ENCODE results near the gene GUCD1. TPM values are rescaled to one million over a fixed set of nuclear protein-coding genes. Genes with fewer than 3 reads are reported as not detected.

GUCD1 gene
- total RNA-seq, 2 experiments from 2014 or later: 109 to 124 TPM

DNA sequence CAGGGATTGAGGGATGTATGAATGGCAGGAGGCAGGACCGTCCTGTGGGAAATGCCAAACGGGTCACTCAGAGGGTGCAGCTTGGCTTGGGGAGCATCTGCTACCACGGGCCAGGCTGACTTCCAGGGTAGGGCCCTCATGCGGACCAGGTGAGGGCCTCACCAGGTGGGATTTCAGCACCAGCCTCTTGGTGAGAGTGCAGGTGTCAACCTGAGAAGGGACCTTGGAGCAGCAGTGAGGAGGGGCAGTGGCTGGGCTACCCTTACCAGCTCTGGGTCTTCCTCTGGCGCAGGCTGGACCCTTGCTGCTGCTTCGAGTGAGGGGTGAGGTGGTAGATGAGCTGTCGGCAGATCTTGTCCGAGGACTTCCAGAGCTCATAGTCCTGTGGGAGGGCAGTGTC is 33.0 kb upstream of the GUCD1 start:
- no peak for ATAC-seq
- intact Hi-C loops (cut with DNase I, micrococcal nuclease): no loop called here
- no peak for DNase-seq
- H3K36me3 Mint-ChIP-seq (ENCODE audit: low read depth): no peaks in the 10 kb centered on the region
- no peak overlapping the region for H3K27ac Mint-ChIP-seq
- H3K4me3 Mint-ChIP-seq: no peak overlapping the region
- peaks cover 4% of the 10 kb centered on the region for H3K4me1 Mint-ChIP-seq
- H3K9me3 Mint-ChIP-seq (ENCODE audit: low read depth): no peaks in the 10 kb centered on the region
- ChIA-PET POLR2A (no interaction called here), CTCF (no interaction called here)
- H3K27me3 Mint-ChIP-seq: peaks cover 8% of the 10 kb centered on the region

DNA sequence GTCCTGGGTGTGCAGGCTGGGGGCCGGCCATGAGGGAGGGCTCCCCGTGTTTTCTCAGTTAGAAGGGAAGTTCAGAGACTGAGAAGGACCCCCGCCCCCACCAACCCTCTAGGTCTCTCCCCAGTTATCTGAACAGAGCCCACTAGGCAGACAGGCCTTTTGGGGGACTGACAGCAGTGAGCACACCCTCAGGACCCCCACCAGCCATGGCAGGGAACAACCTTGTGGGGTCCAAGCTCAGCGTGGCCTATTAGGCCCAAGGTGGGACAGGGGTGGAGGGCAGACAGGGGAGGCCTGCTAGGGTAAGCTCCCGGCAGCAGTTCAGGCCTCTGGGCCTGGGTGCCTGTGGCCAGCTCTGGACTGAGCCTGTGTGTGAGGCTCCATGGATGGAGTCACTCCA is 32.3 kb upstream of the GUCD1 start:
- no peak overlapping the region for H3K4me3 Mint-ChIP-seq
- intact Hi-C loops (cut with DNase I, micrococcal nuclease): no loop called here
- H3K9me3 Mint-ChIP-seq (ENCODE audit: low read depth): no peaks in the 10 kb centered on the region
- H3K36me3 Mint-ChIP-seq (ENCODE audit: low read depth): no peaks in the 10 kb centered on the region
- DNase-seq (no peak), ATAC-seq (no peak)
- H3K4me1 Mint-ChIP-seq: peaks cover 1% of the 10 kb centered on the region
- POLR2A ChIA-PET: no interaction called here
- CTCF ChIA-PET: no interaction called here
- no peak overlapping the region for H3K27ac Mint-ChIP-seq
- H3K27me3 Mint-ChIP-seq: peaks cover 6% of the 10 kb centered on the region

DNA sequence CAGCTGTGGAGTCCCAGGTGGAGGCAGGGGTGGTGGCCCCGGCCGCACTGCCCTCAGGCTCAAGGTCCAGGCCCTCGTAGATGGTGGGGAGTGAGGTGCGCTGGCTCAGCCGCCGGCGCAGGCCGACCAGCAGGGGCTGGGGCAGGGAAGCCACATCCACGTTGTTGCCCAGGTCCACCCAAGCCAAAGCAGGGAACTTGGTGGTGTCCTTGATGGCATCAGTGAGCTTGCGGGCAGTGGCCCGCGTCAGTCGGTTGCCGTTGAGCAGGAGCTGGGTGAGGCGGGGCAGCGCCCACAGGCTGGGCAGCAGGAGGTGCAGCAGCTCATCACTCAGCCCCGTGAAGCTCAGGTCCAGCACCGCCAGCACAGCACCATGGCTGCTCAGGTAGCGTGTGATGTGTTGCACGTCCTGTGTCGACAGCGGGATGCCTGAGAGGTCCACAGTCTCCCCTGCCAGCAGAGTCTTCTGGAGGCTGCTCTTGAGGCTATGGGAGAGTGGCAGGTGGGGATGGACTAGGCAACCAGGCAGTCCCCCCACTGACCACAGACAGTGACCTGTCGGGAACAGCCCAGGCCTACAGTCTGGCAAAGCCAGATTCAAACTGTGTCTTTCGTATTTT is 31.1 kb upstream of the GUCD1 start:
- CTCF ChIA-PET: no interaction called here
- Mint-ChIP-seq H3K9me3 (ENCODE audit: low read depth) (no peaks in the 10 kb centered on the region), H3K27ac (no peak overlapping the region), H3K36me3 (ENCODE audit: low read depth) (no peaks in the 10 kb centered on the region), H3K4me1 (no peaks in the 10 kb centered on the region), H3K27me3 (peaks cover 3% of the 10 kb centered on the region), H3K4me3 (no peak overlapping the region)
- POLR2A ChIA-PET: no interaction called here
- no peak for ATAC-seq
- intact Hi-C loops (cut with DNase I, micrococcal nuclease): no loop called here
- no peak for DNase-seq

DNA sequence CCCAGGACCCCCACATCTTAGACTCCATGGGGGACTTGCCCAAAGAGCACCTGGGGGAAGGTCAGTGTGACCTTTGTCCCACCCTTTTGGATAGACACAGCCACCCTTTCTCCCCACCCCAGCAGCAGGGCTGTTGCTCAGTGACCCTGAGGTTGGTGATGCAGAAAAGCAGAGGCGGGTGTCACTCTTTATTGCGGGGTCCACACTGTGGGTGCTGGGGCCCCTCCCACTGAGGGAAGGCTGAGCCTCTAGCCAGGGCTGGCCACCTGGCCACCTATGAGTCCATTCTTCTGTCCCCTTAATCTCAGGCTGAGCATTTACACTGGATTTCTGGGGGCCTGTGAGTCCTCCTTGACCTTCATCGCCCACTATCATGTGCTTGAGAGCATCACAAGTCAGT is 30.5 kb upstream of the GUCD1 start:
- ATAC-seq (no peak), DNase-seq (no peak)
- no peaks in the 10 kb centered on the region for H3K4me1 Mint-ChIP-seq
- H3K27ac Mint-ChIP-seq: no peak overlapping the region
- ChIA-PET CTCF (no interaction called here), POLR2A (no interaction called here)
- no peaks in the 10 kb centered on the region for H3K36me3 Mint-ChIP-seq (ENCODE audit: low read depth)
- H3K27me3 Mint-ChIP-seq: peaks cover under 1% of the 10 kb centered on the region
- H3K4me3 Mint-ChIP-seq: no peak overlapping the region
- no peaks in the 10 kb centered on the region for H3K9me3 Mint-ChIP-seq (ENCODE audit: low read depth)
- intact Hi-C loops (cut with DNase I, micrococcal nuclease): no loop called here

DNA sequence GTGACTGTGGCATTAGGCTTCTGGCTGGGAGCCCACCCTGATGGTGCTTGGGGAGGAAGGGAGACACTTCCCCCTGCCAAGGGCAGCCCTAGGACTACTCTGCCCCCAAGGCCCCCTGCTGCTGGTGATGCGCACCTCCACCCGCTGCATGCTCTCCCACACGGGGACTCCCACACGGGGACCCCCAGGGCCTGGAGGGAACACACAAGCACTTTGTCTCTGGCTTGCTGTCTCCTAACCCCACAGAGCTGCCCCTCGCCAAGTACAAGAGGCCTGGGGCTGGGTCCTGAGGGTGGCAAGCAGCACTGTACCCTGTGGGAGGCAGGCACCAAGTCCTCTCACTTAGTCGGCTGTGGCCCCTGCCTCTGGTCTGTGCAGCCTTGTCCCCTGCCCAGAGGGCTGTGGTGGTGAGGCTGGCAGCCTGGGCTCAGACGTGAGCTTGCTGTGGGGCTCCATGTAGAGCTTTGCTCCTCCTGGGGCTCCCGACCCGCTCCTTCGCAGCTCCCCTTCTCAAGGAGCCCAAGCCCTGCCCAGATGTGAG is 30.0 kb upstream of the GUCD1 start:
- no peak for ATAC-seq
- H3K27ac Mint-ChIP-seq: no peak overlapping the region
- no peak for DNase-seq
- H3K4me3 Mint-ChIP-seq: no peak overlapping the region
- intact Hi-C loops (cut with DNase I, micrococcal nuclease): no loop called here
- ChIA-PET POLR2A (no interaction called here), CTCF (no interaction called here)
- no peaks in the 10 kb centered on the region for H3K9me3 Mint-ChIP-seq (ENCODE audit: low read depth)
- H3K36me3 Mint-ChIP-seq (ENCODE audit: low read depth): no peaks in the 10 kb centered on the region
- H3K4me1 Mint-ChIP-seq: no peaks in the 10 kb centered on the region
- no peaks in the 10 kb centered on the region for H3K27me3 Mint-ChIP-seq

DNA sequence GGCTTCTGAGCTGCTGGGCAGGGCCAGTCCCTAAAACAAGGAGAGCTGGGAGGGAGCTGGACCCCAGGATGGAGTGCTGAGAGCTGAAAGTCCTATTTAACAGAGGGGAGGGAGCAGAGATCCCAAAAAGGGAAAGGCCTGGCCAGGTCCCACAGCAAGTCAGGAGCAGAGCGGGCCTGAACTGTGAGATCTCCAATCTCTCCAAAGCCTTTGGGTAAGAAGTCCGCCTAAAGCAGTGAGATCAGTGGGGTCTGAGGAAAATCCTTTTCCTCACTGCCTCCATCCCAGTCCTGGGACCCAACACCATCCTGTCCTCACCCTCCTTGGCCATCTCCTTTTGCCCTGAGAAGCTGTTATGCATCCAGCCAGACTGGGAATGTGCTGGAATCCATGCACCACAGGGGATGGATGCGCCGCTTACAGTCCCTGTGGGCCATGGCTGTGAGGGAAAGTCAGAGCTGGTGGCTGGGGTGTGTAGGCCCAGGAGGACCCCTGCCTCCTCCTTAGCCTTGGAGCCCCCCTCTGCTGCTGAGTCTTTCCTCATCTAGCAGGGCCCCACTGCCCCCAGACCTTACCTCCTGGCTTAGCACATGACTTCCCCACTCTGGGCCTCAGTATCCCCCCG is 29.3 kb upstream of the GUCD1 start:
- Mint-ChIP-seq H3K36me3 (ENCODE audit: low read depth) (no peaks in the 10 kb centered on the region), H3K27me3 (no peaks in the 10 kb centered on the region), H3K27ac (no peak overlapping the region), H3K4me3 (no peak overlapping the region), H3K9me3 (ENCODE audit: low read depth) (no peaks in the 10 kb centered on the region), H3K4me1 (no peaks in the 10 kb centered on the region)
- ATAC-seq (no peak), DNase-seq (no peak)
- intact Hi-C loops (cut with DNase I, micrococcal nuclease): no loop called here
- POLR2A ChIA-PET: interaction anchor here (0.8 kb wide), 1 partner anchor 178 kb away, joined by 3 read pairs; no protein-coding TSS in a partner anchor
- CTCF ChIA-PET: no interaction called here

DNA sequence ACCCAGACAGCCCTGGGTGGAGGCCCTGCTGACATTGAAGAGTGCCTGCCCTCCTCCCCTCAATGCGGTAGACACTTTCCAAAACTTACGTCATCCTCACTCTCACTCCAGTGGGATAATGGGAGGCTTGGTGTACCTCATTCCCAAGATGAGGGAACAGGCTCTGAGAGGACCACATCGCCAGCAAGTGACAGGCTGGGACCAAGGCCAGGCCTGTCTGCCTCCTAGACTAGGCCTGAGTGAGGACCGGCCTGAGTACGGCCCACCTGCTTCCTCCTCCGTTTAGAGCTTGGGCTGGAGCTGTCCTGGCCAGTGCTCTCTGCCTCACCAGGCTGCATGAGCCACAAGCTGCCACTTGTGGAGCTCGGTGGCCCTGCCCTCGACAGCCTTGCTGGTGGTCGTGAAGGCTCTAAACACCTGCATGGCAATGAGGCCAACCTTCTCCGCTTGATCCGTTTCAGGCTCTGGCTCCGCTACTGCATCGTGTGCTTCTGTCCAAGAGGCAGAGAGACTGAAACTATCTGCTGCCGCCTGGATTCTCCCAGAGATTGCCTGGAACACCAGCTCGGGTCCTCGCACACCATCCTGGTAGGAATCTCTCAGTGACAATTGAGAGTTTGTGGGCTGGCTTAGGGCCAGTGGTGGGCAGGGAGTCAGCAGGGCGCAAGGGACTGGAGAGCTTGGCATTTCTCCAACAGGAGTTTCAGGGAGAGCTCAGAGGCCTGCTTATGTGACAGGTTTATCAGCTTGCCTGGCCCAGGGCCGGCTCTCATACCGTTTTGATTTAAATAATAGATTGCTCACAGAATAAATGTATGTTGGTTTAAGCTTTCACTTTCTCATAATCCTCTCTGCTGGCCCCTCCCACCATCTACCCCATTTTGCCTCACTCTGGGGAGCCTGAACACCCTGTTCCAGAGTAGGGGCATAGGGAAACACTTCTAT is 28.6 kb upstream of the GUCD1 start:
- POLR2A ChIA-PET: interaction anchor here (0.6 to 0.8 kb wide), 2 partner anchors 149 to 179 kb away, joined by 3 read pairs; no protein-coding TSS in a partner anchor

DNA sequence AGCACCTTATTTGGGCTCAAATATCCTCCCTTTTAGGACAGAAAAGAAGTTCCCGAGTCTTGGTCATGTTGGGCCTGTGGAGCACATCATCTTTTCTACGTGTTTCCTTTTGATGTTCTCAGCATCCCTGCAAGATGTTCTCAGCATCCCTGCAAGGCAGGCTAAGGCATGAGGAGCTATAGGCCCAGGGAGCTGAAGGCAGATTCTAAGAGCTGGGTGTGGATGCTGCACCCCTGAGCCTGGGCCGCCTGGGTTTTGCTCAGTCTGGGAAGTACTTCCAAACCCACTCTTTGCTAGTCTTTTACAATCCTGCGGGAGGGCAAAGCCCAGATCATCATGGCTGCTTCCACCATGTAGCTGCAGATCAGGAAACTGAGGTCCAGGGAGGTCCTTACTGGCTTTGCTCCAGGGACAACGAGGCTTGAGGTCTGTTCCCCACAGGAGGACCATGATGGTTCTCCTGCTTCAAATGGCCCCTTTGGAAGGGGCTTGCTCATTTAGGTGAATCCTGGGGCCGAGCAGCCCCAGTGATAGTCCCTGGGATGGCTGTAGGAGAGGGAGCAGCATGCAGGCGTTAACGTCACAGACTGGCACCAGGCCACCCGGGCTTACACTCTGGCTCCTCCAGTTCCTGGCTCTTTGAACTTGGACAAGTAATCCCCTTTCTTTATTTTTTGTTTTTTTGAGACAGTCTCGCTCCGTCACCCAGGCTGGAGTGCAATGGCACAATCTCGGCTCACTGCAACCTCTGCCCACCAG is 27.3 kb upstream of the GUCD1 start:
- ChIA-PET POLR2A (interaction anchor here (0.7 kb wide), 1 partner anchor 494 kb away, joined by 3 read pairs; no protein-coding TSS in a partner anchor), CTCF (no interaction called here)
- H3K4me1 Mint-ChIP-seq: no peaks in the 10 kb centered on the region
- intact Hi-C loops (cut with DNase I, micrococcal nuclease): no loop called here
- DNase-seq (no peak), ATAC-seq (no peak)
- no peak overlapping the region for H3K27ac Mint-ChIP-seq
- H3K27me3 Mint-ChIP-seq: no peaks in the 10 kb centered on the region
- H3K36me3 Mint-ChIP-seq (ENCODE audit: low read depth): no peaks in the 10 kb centered on the region
- no peak overlapping the region for H3K4me3 Mint-ChIP-seq
- H3K9me3 Mint-ChIP-seq (ENCODE audit: low read depth): no peaks in the 10 kb centered on the region

More for the DNA sequence above, 28.6 kb upstream of the GUCD1 start:
- Mint-ChIP-seq H3K9me3 (ENCODE audit: low read depth) (no peaks in the 10 kb centered on the region), H3K36me3 (ENCODE audit: low read depth) (no peaks in the 10 kb centered on the region), H3K27ac (no peak overlapping the region), H3K4me1 (no peaks in the 10 kb centered on the region), H3K4me3 (no peak overlapping the region), H3K27me3 (no peaks in the 10 kb centered on the region)
- CTCF ChIA-PET: no interaction called here
- no peak for ATAC-seq
- no peak for DNase-seq
- intact Hi-C loops (cut with DNase I, micrococcal nuclease): no loop called here

DNA sequence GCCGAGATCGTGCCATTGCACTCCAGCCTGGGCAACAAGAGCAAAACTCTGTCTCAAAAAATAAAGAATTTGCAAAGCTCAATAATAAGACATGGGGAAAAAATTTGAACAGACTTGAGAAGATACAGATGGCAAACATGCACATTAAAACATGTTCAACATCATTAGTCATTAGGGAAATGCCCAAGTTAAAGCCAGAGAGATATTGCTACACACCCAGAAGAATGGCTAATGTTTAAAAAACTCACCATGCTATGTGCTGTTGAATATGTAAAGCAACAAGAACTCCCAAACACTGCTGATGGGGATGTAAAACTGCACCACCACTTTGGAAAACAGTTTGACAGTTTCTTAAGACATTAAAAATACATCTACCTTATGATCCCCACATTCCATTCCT is 25.3 kb upstream of the GUCD1 start:
- H3K9me3 Mint-ChIP-seq (ENCODE audit: low read depth): no peaks in the 10 kb centered on the region
- CTCF ChIA-PET: no interaction called here
- no peak overlapping the region for H3K27ac Mint-ChIP-seq
- POLR2A ChIA-PET: no interaction called here
- H3K4me3 Mint-ChIP-seq: no peak overlapping the region
- H3K36me3 Mint-ChIP-seq (ENCODE audit: low read depth): peaks cover 6% of the 10 kb centered on the region
- intact Hi-C loops (cut with DNase I, micrococcal nuclease): no loop called here
- no peaks in the 10 kb centered on the region for H3K27me3 Mint-ChIP-seq
- ATAC-seq: no peak
- DNase-seq: no peak
- no peaks in the 10 kb centered on the region for H3K4me1 Mint-ChIP-seq

DNA sequence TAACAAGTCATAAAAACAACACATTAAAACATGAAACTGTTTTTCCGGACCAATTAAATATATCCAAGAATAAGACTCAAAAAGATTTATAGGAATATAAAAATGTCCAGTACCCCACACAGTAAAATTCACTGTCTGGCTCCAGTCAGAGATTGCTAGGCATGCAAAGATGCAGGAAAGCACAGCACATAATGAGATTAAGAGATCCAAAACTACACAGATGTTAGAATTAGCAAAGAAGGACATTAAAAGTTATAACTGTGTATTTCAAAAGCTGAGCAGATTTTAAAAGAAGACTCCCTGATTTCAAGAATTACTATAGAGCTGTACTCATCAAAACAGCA is 24.3 kb upstream of the GUCD1 start:
- H3K36me3 Mint-ChIP-seq (ENCODE audit: low read depth): peaks cover 16% of the 10 kb centered on the region
- ChIA-PET POLR2A (no interaction called here), CTCF (no interaction called here)
- H3K4me1 Mint-ChIP-seq: no peaks in the 10 kb centered on the region
- intact Hi-C loops (cut with DNase I, micrococcal nuclease): no loop called here
- H3K27me3 Mint-ChIP-seq: no peaks in the 10 kb centered on the region
- no peak overlapping the region for H3K4me3 Mint-ChIP-seq
- no peak overlapping the region for H3K27ac Mint-ChIP-seq
- no peaks in the 10 kb centered on the region for H3K9me3 Mint-ChIP-seq (ENCODE audit: low read depth)
- no peak for DNase-seq
- ATAC-seq: no peak

DNA sequence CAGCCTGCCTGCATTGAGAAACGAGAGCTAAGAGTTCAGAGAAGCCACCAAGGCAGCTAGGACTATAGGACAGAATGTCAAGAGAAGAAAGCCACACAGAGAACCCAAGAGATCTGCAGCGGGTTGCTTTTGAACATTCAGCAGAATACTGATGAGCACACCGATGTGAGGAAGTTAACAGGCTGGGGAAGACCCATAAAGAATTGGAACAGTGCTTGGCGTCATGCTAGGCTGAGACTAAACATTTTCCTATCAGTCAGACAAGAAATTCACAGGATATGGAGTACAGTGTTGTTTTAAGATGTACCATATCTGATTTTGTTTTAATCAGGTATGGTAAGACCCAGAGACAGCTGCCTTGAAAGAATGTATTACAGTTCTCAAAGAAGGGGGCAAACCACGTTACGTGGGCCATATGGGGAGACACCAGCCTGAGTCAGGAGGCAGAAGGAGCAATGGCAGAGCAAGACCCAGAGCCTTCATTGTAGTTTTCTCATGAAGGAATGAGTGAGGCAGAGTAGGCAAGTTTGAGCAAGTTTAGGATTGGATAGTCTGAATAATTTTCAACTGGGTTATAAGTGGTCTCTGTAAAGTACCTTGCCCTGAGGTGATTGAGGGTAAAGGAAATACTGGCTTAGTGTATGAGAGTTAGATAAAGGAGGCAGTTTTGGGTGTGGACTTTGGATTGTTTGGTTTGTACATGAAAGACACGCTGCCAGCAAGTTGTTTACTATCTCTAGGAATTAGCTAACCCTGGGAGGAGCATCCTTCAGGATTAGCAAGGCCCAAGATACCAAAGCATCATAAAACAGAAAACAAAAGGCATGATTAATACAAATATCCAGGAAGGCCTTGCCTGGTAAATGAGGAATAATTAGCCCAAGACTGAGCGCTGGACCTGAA is 23.7 kb upstream of the GUCD1 start:
- Mint-ChIP-seq H3K27ac (no peak overlapping the region), H3K27me3 (no peaks in the 10 kb centered on the region), H3K36me3 (ENCODE audit: low read depth) (peaks cover 19% of the 10 kb centered on the region), H3K9me3 (ENCODE audit: low read depth) (no peaks in the 10 kb centered on the region), H3K4me3 (no peak overlapping the region), H3K4me1 (no peaks in the 10 kb centered on the region)
- POLR2A ChIA-PET: no interaction called here
- intact Hi-C loops (cut with DNase I, micrococcal nuclease): no loop called here
- no peak for ATAC-seq
- DNase-seq: no peak
- CTCF ChIA-PET: no interaction called here

All from activated CD4-positive, alpha-beta T cell treated with anti-CD3 and anti-CD28 coated beads for 36 hours (primary cell).